Measurements from ENCODE around the gene RAPGEF2. TPM values are rescaled to one million over a fixed set of nuclear protein-coding genes. Genes with fewer than 3 reads are reported as not detected.
"Not testable (repeated sequence)": the region's sequence is repeated elsewhere in the genome, so short reads cannot be mapped to it uniquely, and the experiment has no call there.

RAPGEF2 gene
- total RNA-seq, 1 experiment from 2014 or later, result 29.8 TPM

GRCh38 chr4:159374749-159375530 lies 272.1 kb downstream of the RAPGEF2 start:
- no peaks in the 10 kb centered on the region for H3K36me3 ChIP-seq (ENCODE audit: low read depth)
- TF ChIP-seq EZH2 (IDR thresholded peaks at IDR 0.05; ENCODE audit: low read depth), result no peak
- no peak for TF ChIP-seq CTCF (conservative IDR thresholded peaks at IDR 0.05)
- H3K9me3 ChIP-seq (ENCODE audit: insufficient read depth, low read depth), result no peaks in the 10 kb centered on the region
- no peaks in the 10 kb centered on the region for H3K4me1 ChIP-seq (replicated peaks; ENCODE audit: insufficient read depth)
- no peak for DNase-seq
- POLR2A ChIA-PET (ENCODE audit: unreplicated experiment), result no interaction called here
- no peak overlapping the region for H3K4me2 ChIP-seq
- no peaks in the 10 kb centered on the region for H4K20me1 ChIP-seq (ENCODE audit: insufficient read depth)
- no peaks in the 10 kb centered on the region for H3K79me2 ChIP-seq (ENCODE audit: low read depth)
- no peak overlapping the region for H3K4me3 ChIP-seq
- no peaks in the 10 kb centered on the region for H3K9me2 ChIP-seq (ENCODE audit: insufficient read depth)
- intact Hi-C loops (cut with micrococcal nuclease; ENCODE audit: unreplicated experiment), result no loop called here
- CTCF ChIA-PET, result no interaction called here
- H3F3A ChIP-seq (ENCODE audit: insufficient read depth, low read depth), result no peaks in the 10 kb centered on the region
- H2AFZ ChIP-seq, result no peak overlapping the region
- no peaks in the 10 kb centered on the region for H3K27me3 ChIP-seq (ENCODE audit: insufficient read depth, low read depth)
- BruUV-seq (replicated peaks), result no TSS peak
- no peak overlapping the region for H3K27ac ChIP-seq

- no peaks in the 10 kb centered on the region for H3F3A ChIP-seq (ENCODE audit: insufficient read depth, low read depth)
- no peaks in the 10 kb centered on the region for H3K27me3 ChIP-seq (ENCODE audit: insufficient read depth, low read depth)
- no peak for TF ChIP-seq CTCF (conservative IDR thresholded peaks at IDR 0.05)
- TF ChIP-seq EZH2 (IDR thresholded peaks at IDR 0.05; ENCODE audit: low read depth), result no peak
- no peaks in the 10 kb centered on the region for H3K79me2 ChIP-seq (ENCODE audit: low read depth)
- H3K4me3 ChIP-seq, result no peak overlapping the region
- no peak for DNase-seq
- H3K36me3 ChIP-seq (ENCODE audit: low read depth), result no peaks in the 10 kb centered on the region
- BruUV-seq (replicated peaks), result no TSS peak
- no peaks in the 10 kb centered on the region for H3K4me1 ChIP-seq (replicated peaks; ENCODE audit: insufficient read depth)
- no peak overlapping the region for H3K27ac ChIP-seq
- intact Hi-C loops (cut with micrococcal nuclease; ENCODE audit: unreplicated experiment), result no loop called here
- ChIA-PET CTCF (interaction anchor here (0.6 kb wide), 2 partner anchors 55 to 129 kb away, joined by 4 read pairs; no protein-coding TSS in a partner anchor), POLR2A (ENCODE audit: unreplicated experiment) (interaction anchor here (0.6 kb wide), 1 partner anchor 299 kb away, joined by 16 read pairs; no protein-coding TSS in a partner anchor)
- H4K20me1 ChIP-seq (ENCODE audit: insufficient read depth), result no peaks in the 10 kb centered on the region
- no peak overlapping the region for H2AFZ ChIP-seq
- no peak overlapping the region for H3K4me2 ChIP-seq
- H3K9me2 ChIP-seq (ENCODE audit: insufficient read depth), result no peaks in the 10 kb centered on the region
- H3K9me3 ChIP-seq (ENCODE audit: insufficient read depth, low read depth), result no peaks in the 10 kb centered on the region
Measured at GRCh38 chr4:159376289-159376688, 273.4 kb downstream of the RAPGEF2 start.

GRCh38 chr4:159378056-159378616 lies 275.3 kb downstream of the RAPGEF2 start:
- H3K4me3 ChIP-seq, result no peak overlapping the region
- H3K79me2 ChIP-seq (ENCODE audit: low read depth), result no peaks in the 10 kb centered on the region
- no peaks in the 10 kb centered on the region for H3K36me3 ChIP-seq (ENCODE audit: low read depth)
- H3K4me2 ChIP-seq, result no peak overlapping the region
- intact Hi-C loops (cut with micrococcal nuclease; ENCODE audit: unreplicated experiment), result no loop called here
- H2AFZ ChIP-seq, result no peak overlapping the region
- BruUV-seq (replicated peaks), result no TSS peak
- no peak overlapping the region for H3K27ac ChIP-seq
- no peak for DNase-seq
- no peaks in the 10 kb centered on the region for H3K9me2 ChIP-seq (ENCODE audit: insufficient read depth)
- H3F3A ChIP-seq (ENCODE audit: insufficient read depth, low read depth), result no peaks in the 10 kb centered on the region
- H3K9me3 ChIP-seq (ENCODE audit: insufficient read depth, low read depth), result no peaks in the 10 kb centered on the region
- ChIA-PET POLR2A (ENCODE audit: unreplicated experiment) (no interaction called here), CTCF (no interaction called here)
- H3K4me1 ChIP-seq (replicated peaks; ENCODE audit: insufficient read depth), result no peaks in the 10 kb centered on the region
- no peaks in the 10 kb centered on the region for H4K20me1 ChIP-seq (ENCODE audit: insufficient read depth)
- H3K27me3 ChIP-seq (ENCODE audit: insufficient read depth, low read depth), result no peaks in the 10 kb centered on the region
- TF ChIP-seq CTCF (conservative IDR thresholded peaks at IDR 0.05) (no peak), EZH2 (IDR thresholded peaks at IDR 0.05; ENCODE audit: low read depth) (no peak)

- H3K36me3 ChIP-seq (ENCODE audit: low read depth); intact Hi-C loops (cut with micrococcal nuclease; ENCODE audit: unreplicated experiment); H3K4me2 ChIP-seq; H3K4me3 ChIP-seq; POLR2A ChIA-PET (ENCODE audit: unreplicated experiment); H3K27me3 ChIP-seq (ENCODE audit: insufficient read depth, low read depth); H4K20me1 ChIP-seq (ENCODE audit: insufficient read depth); H3K9me2 ChIP-seq (ENCODE audit: insufficient read depth); H2AFZ ChIP-seq; BruUV-seq (replicated peaks); H3F3A ChIP-seq (ENCODE audit: insufficient read depth, low read depth); H3K27ac ChIP-seq; DNase-seq; H3K9me3 ChIP-seq (ENCODE audit: insufficient read depth, low read depth); H3K79me2 ChIP-seq (ENCODE audit: low read depth); CTCF ChIA-PET; H3K4me1 ChIP-seq (replicated peaks; ENCODE audit: insufficient read depth): not testable (repeated sequence)
Measured at GRCh38 chr4:159379064-159379463, 276.2 kb downstream of the RAPGEF2 start.

Measured in PC-9 (cell line).